ENCODE measurements around the gene SHISAL1. TPM values are rescaled to one million over a fixed set of nuclear protein-coding genes. Genes with fewer than 3 reads are reported as not detected.
"Not testable (repeated sequence)": the region's sequence is repeated elsewhere in the genome, so short reads cannot be mapped to it uniquely, and the experiment has no call there.

Gene SHISAL1
- polyA plus RNA-seq, 1 donor (not counting 4 experiments of a cell fraction or from before 2014, with no cell fraction given) = 0.24 TPM

DNA sequence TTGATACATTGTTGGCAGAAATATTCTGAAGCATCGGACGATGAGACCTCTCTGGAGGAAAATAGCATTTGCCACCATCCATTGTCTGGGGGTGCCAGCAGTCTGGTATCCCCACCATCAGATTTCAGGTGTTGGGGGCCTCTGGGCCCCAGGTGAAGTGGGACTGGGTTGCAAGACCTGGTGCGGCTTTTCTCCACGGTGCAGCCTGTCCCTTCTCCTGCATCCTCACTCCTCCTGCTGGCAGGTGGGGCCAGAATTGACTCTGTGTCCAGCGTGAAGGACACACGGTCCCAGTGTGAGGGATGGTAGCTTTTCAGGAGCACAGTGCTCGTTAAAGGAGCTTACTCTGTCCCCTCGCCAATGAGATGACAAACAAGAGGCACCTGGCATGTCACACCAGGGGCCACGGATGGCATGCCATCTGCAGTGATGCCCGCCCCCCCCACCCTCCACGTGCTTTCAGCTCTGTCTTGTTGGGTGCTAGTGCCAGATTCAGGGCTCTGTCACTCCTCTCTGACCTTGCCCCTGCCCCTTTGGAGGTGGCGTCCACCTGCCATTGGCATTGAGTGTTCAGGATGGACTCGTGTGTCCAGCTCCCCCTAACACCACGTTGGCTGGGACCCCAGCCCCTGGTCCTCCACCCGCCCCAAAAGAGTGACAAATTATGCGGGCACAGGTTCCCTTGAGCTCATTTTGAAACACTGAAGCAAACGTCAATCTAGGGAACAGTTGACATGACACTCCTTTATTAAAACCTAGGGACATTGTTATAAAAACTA, 69.6 kb downstream of the SHISAL1 start:
- H3K4me3 ChIP-seq (ENCODE audit: control insufficient read depth in 2 of 3, extremely low read depth in 1 of 3, insufficient read depth in 2 of 3, low read depth in 1 of 3, low read length in 3 of 3) = no peak overlapping the region
- no peaks in the 10 kb centered on the region for H3K9me1 ChIP-seq (ENCODE audit: control insufficient read depth, extremely low read depth, insufficient read depth, low read length)
- H3K27ac ChIP-seq (ENCODE audit: control insufficient read depth, insufficient read depth, low read length) = no peak overlapping the region
- H4K20me1 ChIP-seq (ENCODE audit: control insufficient read depth, extremely low read depth, insufficient read depth, low read length) = no peaks in the 10 kb centered on the region
- H3K4me2 ChIP-seq (ENCODE audit: control insufficient read depth, extremely low read depth, insufficient read depth, low read depth, low read length) = no peak overlapping the region
- FAIRE-seq (no peak), DNase-seq (ENCODE audit: low read depth, low spot score) (no peak)
- H3K36me3 ChIP-seq (ENCODE audit: control insufficient read depth in 2 of 2, extremely low read depth in 1 of 2, insufficient read depth in 2 of 2, low read length in 2 of 2) = no peaks in the 10 kb centered on the region
- no peak overlapping the region for H3K9ac ChIP-seq (ENCODE audit: control insufficient read depth, extremely low read depth, insufficient read depth, low read length)
- H3K79me2 ChIP-seq (ENCODE audit: control insufficient read depth, insufficient read depth, low read length) = no peaks in the 10 kb centered on the region
- H3K27me3 ChIP-seq (ENCODE audit: control insufficient read depth, extremely low read depth, insufficient read depth, low read length) = peaks cover 9% of the 10 kb centered on the region
- dilution Hi-C loops (cut with MboI; ENCODE audit: extremely low pct_ligation_motif_present, low sequenced_read_pairs) = no loop called here
- no peaks in the 10 kb centered on the region for H3K4me1 ChIP-seq (ENCODE audit: control insufficient read depth, extremely low read depth, insufficient read depth, low read length)
- no peak overlapping the region for H2AFZ ChIP-seq (ENCODE audit: control insufficient read depth, low read length)
- H3K9me3 ChIP-seq (ENCODE audit: control insufficient read depth, low read depth, low read length) = no peaks in the 10 kb centered on the region
- no peak for TF ChIP-seq EZH2 (IDR thresholded peaks at IDR 0.05; ENCODE audit: low read length)
- TF ChIP-seq, protein P1, sequence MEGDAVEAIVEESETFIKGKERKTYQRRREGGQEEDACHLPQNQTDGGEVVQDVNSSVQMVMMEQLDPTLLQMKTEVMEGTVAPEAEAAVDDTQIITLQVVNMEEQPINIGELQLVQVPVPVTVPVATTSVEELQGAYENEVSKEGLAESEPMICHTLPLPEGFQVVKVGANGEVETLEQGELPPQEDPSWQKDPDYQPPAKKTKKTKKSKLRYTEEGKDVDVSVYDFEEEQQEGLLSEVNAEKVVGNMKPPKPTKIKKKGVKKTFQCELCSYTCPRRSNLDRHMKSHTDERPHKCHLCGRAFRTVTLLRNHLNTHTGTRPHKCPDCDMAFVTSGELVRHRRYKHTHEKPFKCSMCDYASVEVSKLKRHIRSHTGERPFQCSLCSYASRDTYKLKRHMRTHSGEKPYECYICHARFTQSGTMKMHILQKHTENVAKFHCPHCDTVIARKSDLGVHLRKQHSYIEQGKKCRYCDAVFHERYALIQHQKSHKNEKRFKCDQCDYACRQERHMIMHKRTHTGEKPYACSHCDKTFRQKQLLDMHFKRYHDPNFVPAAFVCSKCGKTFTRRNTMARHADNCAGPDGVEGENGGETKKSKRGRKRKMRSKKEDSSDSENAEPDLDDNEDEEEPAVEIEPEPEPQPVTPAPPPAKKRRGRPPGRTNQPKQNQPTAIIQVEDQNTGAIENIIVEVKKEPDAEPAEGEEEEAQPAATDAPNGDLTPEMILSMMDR (optimal IDR thresholded peaks at IDR 0.05 in 1 of 3, IDR thresholded peaks at IDR 0.05 in 1 of 3, conservative IDR thresholded peaks at IDR 0.05 in 1 of 3; ENCODE audit: extremely low read depth in 1 of 3, insufficient read depth in 2 of 3, low read length in 3 of 3) = no peak

DNA sequence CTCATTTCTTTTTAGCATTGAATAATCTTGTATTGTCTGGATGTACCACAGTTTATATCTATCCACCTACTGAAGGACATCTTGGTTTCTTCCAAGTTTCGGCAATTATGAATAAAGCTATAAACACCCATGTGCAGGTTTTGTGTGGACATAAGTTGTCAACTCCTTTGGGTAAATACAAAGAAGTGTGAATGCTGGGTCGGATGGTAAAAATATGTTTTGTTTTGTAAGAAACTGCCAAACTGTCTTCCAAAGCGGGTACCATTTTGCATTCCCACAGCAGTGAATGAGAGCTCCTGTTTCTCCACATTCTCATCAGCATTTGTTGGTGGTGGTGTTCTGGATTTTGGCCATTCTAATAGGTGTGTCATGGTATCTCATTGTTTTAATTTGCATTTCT, 71.6 kb downstream of the SHISAL1 start:
- DNase-seq (ENCODE audit: low read depth, low spot score); H3K36me3 ChIP-seq (ENCODE audit: control insufficient read depth in 2 of 2, extremely low read depth in 1 of 2, insufficient read depth in 2 of 2, low read length in 2 of 2); H3K79me2 ChIP-seq (ENCODE audit: control insufficient read depth, insufficient read depth, low read length); H3K4me3 ChIP-seq (ENCODE audit: control insufficient read depth in 2 of 3, extremely low read depth in 1 of 3, insufficient read depth in 2 of 3, low read depth in 1 of 3, low read length in 3 of 3); H3K27me3 ChIP-seq (ENCODE audit: control insufficient read depth, extremely low read depth, insufficient read depth, low read length); H3K9ac ChIP-seq (ENCODE audit: control insufficient read depth, extremely low read depth, insufficient read depth, low read length); dilution Hi-C loops (cut with MboI; ENCODE audit: extremely low pct_ligation_motif_present, low sequenced_read_pairs); H3K27ac ChIP-seq (ENCODE audit: control insufficient read depth, insufficient read depth, low read length); H3K4me1 ChIP-seq (ENCODE audit: control insufficient read depth, extremely low read depth, insufficient read depth, low read length); H2AFZ ChIP-seq (ENCODE audit: control insufficient read depth, low read length); H3K4me2 ChIP-seq (ENCODE audit: control insufficient read depth, extremely low read depth, insufficient read depth, low read depth, low read length); H3K9me1 ChIP-seq (ENCODE audit: control insufficient read depth, extremely low read depth, insufficient read depth, low read length); H3K9me3 ChIP-seq (ENCODE audit: control insufficient read depth, low read depth, low read length); H4K20me1 ChIP-seq (ENCODE audit: control insufficient read depth, extremely low read depth, insufficient read depth, low read length): not testable (repeated sequence)
- FAIRE-seq = peak; percentile 32

DNA sequence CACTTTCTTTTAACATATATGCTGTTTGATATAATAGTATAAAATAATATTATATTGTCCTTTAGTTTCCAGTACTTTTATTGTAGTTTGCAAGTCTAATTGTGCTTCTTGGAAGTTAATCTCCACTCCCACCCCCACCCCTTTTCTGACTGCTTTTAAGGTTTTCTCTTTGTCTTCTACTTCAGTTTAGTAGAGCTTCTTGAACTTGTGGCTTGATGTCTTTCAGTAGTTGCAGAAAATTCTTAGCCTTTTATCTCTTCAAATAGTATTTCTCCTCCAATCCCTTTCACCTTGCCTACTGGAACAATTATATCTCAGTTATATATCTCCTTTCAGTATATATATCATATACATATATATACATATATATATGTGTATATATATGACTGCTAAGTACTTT, 75.5 kb downstream of the SHISAL1 start:
- Histone ChIP-seq H3K27me3 (ENCODE audit: control insufficient read depth, extremely low read depth, insufficient read depth, low read length) (no peaks in the 10 kb centered on the region), H3K79me2 (ENCODE audit: control insufficient read depth, insufficient read depth, low read length) (no peaks in the 10 kb centered on the region), H3K4me1 (ENCODE audit: control insufficient read depth, extremely low read depth, insufficient read depth, low read length) (no peaks in the 10 kb centered on the region), H3K4me3 (ENCODE audit: control insufficient read depth in 2 of 3, extremely low read depth in 1 of 3, insufficient read depth in 2 of 3, low read depth in 1 of 3, low read length in 3 of 3) (no peak overlapping the region), H2AFZ (ENCODE audit: control insufficient read depth, low read length) (no peak overlapping the region), H3K9me1 (ENCODE audit: control insufficient read depth, extremely low read depth, insufficient read depth, low read length) (no peaks in the 10 kb centered on the region), H3K9ac (ENCODE audit: control insufficient read depth, extremely low read depth, insufficient read depth, low read length) (no peak overlapping the region), H3K36me3 (ENCODE audit: control insufficient read depth in 2 of 2, extremely low read depth in 1 of 2, insufficient read depth in 2 of 2, low read length in 2 of 2) (no peaks in the 10 kb centered on the region), H3K9me3 (ENCODE audit: control insufficient read depth, low read depth, low read length) (no peaks in the 10 kb centered on the region), H3K27ac (ENCODE audit: control insufficient read depth, insufficient read depth, low read length) (no peak overlapping the region), H3K4me2 (ENCODE audit: control insufficient read depth, extremely low read depth, insufficient read depth, low read depth, low read length) (no peak overlapping the region), H4K20me1 (ENCODE audit: control insufficient read depth, extremely low read depth, insufficient read depth, low read length) (no peaks in the 10 kb centered on the region)
- dilution Hi-C loops (cut with MboI; ENCODE audit: extremely low pct_ligation_motif_present, low sequenced_read_pairs) = no loop called here
- FAIRE-seq = no peak
- TF ChIP-seq, protein P1 (optimal IDR thresholded peaks at IDR 0.05 in 1 of 3, IDR thresholded peaks at IDR 0.05 in 1 of 3, conservative IDR thresholded peaks at IDR 0.05 in 1 of 3; ENCODE audit: extremely low read depth in 1 of 3, insufficient read depth in 2 of 3, low read length in 3 of 3) = no peak
- TF ChIP-seq EZH2 (IDR thresholded peaks at IDR 0.05; ENCODE audit: low read length) = no peak
- no peak for DNase-seq (ENCODE audit: low read depth, low spot score)

DNA sequence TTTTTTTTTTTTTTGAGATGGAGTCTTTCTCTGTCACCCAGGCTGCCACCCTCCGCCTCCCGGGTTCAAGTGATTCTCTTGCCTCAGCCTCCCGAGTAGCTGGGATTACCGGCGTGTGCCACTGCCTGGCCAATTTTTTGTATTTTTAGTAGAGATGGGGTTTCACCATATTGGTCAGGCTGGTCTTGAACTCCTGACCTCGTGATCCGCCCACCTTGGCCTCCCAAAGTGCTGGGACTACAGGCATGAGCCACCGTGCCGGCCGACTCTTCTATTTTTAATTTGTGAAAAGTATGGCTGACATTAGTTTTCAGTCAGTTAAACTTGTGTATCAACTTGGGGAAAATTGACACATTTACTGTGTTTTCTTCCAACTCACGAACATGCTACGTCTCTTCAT, 78.4 kb downstream of the SHISAL1 start:
- H3K36me3 ChIP-seq (ENCODE audit: control insufficient read depth in 2 of 2, extremely low read depth in 1 of 2, insufficient read depth in 2 of 2, low read length in 2 of 2); H3K79me2 ChIP-seq (ENCODE audit: control insufficient read depth, insufficient read depth, low read length); H3K9me3 ChIP-seq (ENCODE audit: control insufficient read depth, low read depth, low read length); H3K9me1 ChIP-seq (ENCODE audit: control insufficient read depth, extremely low read depth, insufficient read depth, low read length); dilution Hi-C loops (cut with MboI; ENCODE audit: extremely low pct_ligation_motif_present, low sequenced_read_pairs); H3K27me3 ChIP-seq (ENCODE audit: control insufficient read depth, extremely low read depth, insufficient read depth, low read length); FAIRE-seq; H3K4me1 ChIP-seq (ENCODE audit: control insufficient read depth, extremely low read depth, insufficient read depth, low read length); DNase-seq (ENCODE audit: low read depth, low spot score); H3K9ac ChIP-seq (ENCODE audit: control insufficient read depth, extremely low read depth, insufficient read depth, low read length); H3K27ac ChIP-seq (ENCODE audit: control insufficient read depth, insufficient read depth, low read length); H3K4me3 ChIP-seq (ENCODE audit: control insufficient read depth in 2 of 3, extremely low read depth in 1 of 3, insufficient read depth in 2 of 3, low read depth in 1 of 3, low read length in 3 of 3); H3K4me2 ChIP-seq (ENCODE audit: control insufficient read depth, extremely low read depth, insufficient read depth, low read depth, low read length); H4K20me1 ChIP-seq (ENCODE audit: control insufficient read depth, extremely low read depth, insufficient read depth, low read length); H2AFZ ChIP-seq (ENCODE audit: control insufficient read depth, low read length): not testable (repeated sequence)
